ENCODE data around the gene ACO1.
A peak's percentile ranks its signal among the peaks of the same experiment; 100 is the strongest.

ACO1 gene

GRCh38 chr9:32424616-32425015 lies 40.2 kb downstream of the ACO1 start:
- no peak for DNase-seq

GRCh38 chr9:32426278-32426939 lies 42.0 kb downstream of the ACO1 start:
- DNase-seq, result no peak

GRCh38 chr9:32427111-32427873 lies 42.8 kb downstream of the ACO1 start:
- no peak for DNase-seq

- DNase-seq, result no peak
These were observed 46.3 kb downstream of the ACO1 start for GRCh38 chr9:32430720-32431119.

GRCh38 chr9:32431196-32431595 lies 46.8 kb downstream of the ACO1 start:
- no peak for DNase-seq

GRCh38 chr9:32431940-32432555 lies 47.6 kb downstream of the ACO1 start:
- DNase-seq, result peak; percentile 9

- DNase-seq, result no peak
These were observed 50.4 kb downstream of the ACO1 start for GRCh38 chr9:32434892-32435291.

- DNase-seq, result no peak
These were observed 57.2 kb downstream of the ACO1 start for GRCh38 chr9:32441678-32442077.

- no peak for DNase-seq
These were observed 58.0 kb downstream of the ACO1 start for GRCh38 chr9:32442433-32442832.

GRCh38 chr9:32449969-32450368 lies 65.5 kb downstream of the ACO1 start:
- no peak for DNase-seq

GRCh38 chr9:32454280-32454679 lies 69.8 kb downstream of the ACO1 start:
- DNase-seq, result no peak

GRCh38 chr9:32455738-32456137 lies 71.3 kb downstream of the ACO1 start:
- no peak for DNase-seq

- no peak for DNase-seq
These were observed 72.1 kb downstream of the ACO1 start for GRCh38 chr9:32456564-32456963.

GRCh38 chr9:32463500-32464293 lies 79.3 kb downstream of the ACO1 start:
- no peak for DNase-seq

GRCh38 chr9:32468740-32469139 lies 84.3 kb downstream of the ACO1 start:
- no peak for DNase-seq

GRCh38 chr9:32472344-32472743 lies 87.9 kb downstream of the ACO1 start:
- DNase-seq, result no peak

- DNase-seq, result no peak
These were observed 98.9 kb downstream of the ACO1 start for GRCh38 chr9:32483343-32483742.

- no peak for DNase-seq
These were observed 102.6 kb downstream of the ACO1 start for GRCh38 chr9:32486839-32487562.

- DNase-seq, result no peak
These were observed 103.5 kb downstream of the ACO1 start for GRCh38 chr9:32487981-32488380.

GRCh38 chr9:32490601-32491000 lies 106.2 kb downstream of the ACO1 start:
- no peak for DNase-seq

GRCh38 chr9:32497921-32498320 lies 113.5 kb downstream of the ACO1 start:
- no peak for DNase-seq

- DNase-seq, result no peak
These were observed 116.3 kb downstream of the ACO1 start for GRCh38 chr9:32500768-32501167.

GRCh38 chr9:32501868-32502267 lies 117.4 kb downstream of the ACO1 start:
- DNase-seq, result no peak

Measured in activated effector memory CD4-positive, alpha-beta T cell treated with Interleukin-2 at 50 U/mL for 16 hours (primary cell).